Osteoblast (primary cell): Measurements from ENCODE around the gene PARVA. TPM values are rescaled to one million over a fixed set of nuclear protein-coding genes. Genes with fewer than 3 reads are reported as not detected.

Source experiments
- DNase-seq: peaks from one replicate; pipeline ENCODE4 v3.0.0; 2011; ENCODE audit warnings: low spot score, mixed read lengths; ENCODE audit not compliant: insufficient read length; ENCODE audit errors: missing footprints
- H2AFZ ChIP-seq: 2 replicates; pipeline ENCODE4 v1.6.0; 2011; ENCODE audit warnings: mild to moderate bottlenecking, low read length
- H3K27ac ChIP-seq: 2 replicates; pipeline ENCODE4 v1.5.1; 2011; ENCODE audit warnings: mild to moderate bottlenecking, low read depth, low read length, moderate library complexity
- H3K27me3 ChIP-seq: 2 replicates; pipeline ENCODE4 v1.6.0; 2012; ENCODE audit warnings: mild to moderate bottlenecking, control low read depth, inconsistent platforms, low read length, moderate library complexity; ENCODE audit not compliant: insufficient read depth
- H3K36me3 ChIP-seq: 2 replicates; pipeline ENCODE4 v1.5.1; 2011; ENCODE audit warnings: mild to moderate bottlenecking, low read length, control low read depth, moderate library complexity; ENCODE audit not compliant: insufficient read depth
- H3K4me1 ChIP-seq: 2 replicates; pipeline ENCODE4 v1.5.1; 2011; ENCODE audit warnings: mild to moderate bottlenecking, low read length, control low read depth, moderate library complexity; ENCODE audit not compliant: insufficient read depth
- H3K4me2 ChIP-seq: 2 replicates; pipeline ENCODE4 v1.6.0; 2011; ENCODE audit warnings: mild to moderate bottlenecking, low read length; ENCODE audit not compliant: insufficient read depth
- H3K4me3 ChIP-seq: fragments of 200-600 bp; sonication (generic); 3 replicates; pipeline ENCODE4 v1.5.1; 2012; ENCODE audit warnings: mild to moderate bottlenecking, low read length, inconsistent platforms; ENCODE audit not compliant: insufficient read depth
- H3K79me2 ChIP-seq: 2 replicates; pipeline ENCODE4 v1.6.0; 2012; ENCODE audit warnings: mild to moderate bottlenecking, low read length, control low read depth, inconsistent platforms; ENCODE audit not compliant: insufficient read depth
- H3K9me3 ChIP-seq: 2 replicates; pipeline ENCODE4 v1.5.1; 2011; ENCODE audit warnings: low read depth, low read length, control low read depth
- H4K20me1 ChIP-seq: 2 replicates; pipeline ENCODE4 v1.6.0; 2012; ENCODE audit warnings: mild to moderate bottlenecking, low read length, control low read depth; ENCODE audit not compliant: insufficient read depth
- CTCF ChIP-seq: IDR thresholded peaks from 2 replicates; pipeline ENCODE4 v1.5.1; 2011; ENCODE audit warnings: mild to moderate bottlenecking, low read depth, low read length, moderate library complexity; ENCODE audit errors: extremely low read depth
- total RNA-seq: library from RNA; depleted of rRNA; stranded (reverse); fragments of >200 nt; gene quantifications from 2 replicates; pipeline ENCODE4 v1.2.3, GENCODE V29; 2012

PARVA gene
- total RNA-seq, 1 donor: 74.9 TPM

- Histone ChIP-seq H3K4me1 (peaks cover 38% of the 10 kb centered on the region), H3K4me2 (no peak overlapping the region), H3K4me3 (no peak overlapping the region), H3K36me3 (peaks cover 32% of the 10 kb centered on the region), H3K79me2 (no peaks in the 10 kb centered on the region), H3K9me3 (no peaks in the 10 kb centered on the region), H4K20me1 (no peaks in the 10 kb centered on the region), H2AFZ (no peak overlapping the region), H3K27me3 (no peaks in the 10 kb centered on the region), H3K27ac (no peak overlapping the region)
- no peak for DNase-seq
- no peak for TF ChIP-seq CTCF
Measured at GRCh38 chr11:12531681-12532080, 154.3 kb downstream of the PARVA start.

- Histone ChIP-seq H3K27me3 (no peaks in the 10 kb centered on the region), H3K9me3 (no peaks in the 10 kb centered on the region), H3K4me3 (no peak overlapping the region), H2AFZ (no peak overlapping the region), H3K79me2 (no peaks in the 10 kb centered on the region), H3K27ac (no peak overlapping the region), H3K36me3 (peaks cover 31% of the 10 kb centered on the region), H4K20me1 (no peaks in the 10 kb centered on the region), H3K4me2 (no peak overlapping the region), H3K4me1 (peaks cover 30% of the 10 kb centered on the region)
- TF ChIP-seq CTCF: no peak
- no peak for DNase-seq
Measured at GRCh38 chr11:12532580-12532979, 155.2 kb downstream of the PARVA start.

- Histone ChIP-seq H3K4me2 (no peak overlapping the region), H3K4me1 (peaks cover 26% of the 10 kb centered on the region), H3K4me3 (no peak overlapping the region), H3K27ac (no peak overlapping the region), H2AFZ (no peak overlapping the region), H3K79me2 (no peaks in the 10 kb centered on the region), H3K9me3 (no peaks in the 10 kb centered on the region), H3K27me3 (no peaks in the 10 kb centered on the region), H3K36me3 (peaks cover 13% of the 10 kb centered on the region), H4K20me1 (no peaks in the 10 kb centered on the region)
- no peak for TF ChIP-seq CTCF
- DNase-seq: no peak
Measured at GRCh38 chr11:12534549-12534948, 157.2 kb downstream of the PARVA start.

DNA sequence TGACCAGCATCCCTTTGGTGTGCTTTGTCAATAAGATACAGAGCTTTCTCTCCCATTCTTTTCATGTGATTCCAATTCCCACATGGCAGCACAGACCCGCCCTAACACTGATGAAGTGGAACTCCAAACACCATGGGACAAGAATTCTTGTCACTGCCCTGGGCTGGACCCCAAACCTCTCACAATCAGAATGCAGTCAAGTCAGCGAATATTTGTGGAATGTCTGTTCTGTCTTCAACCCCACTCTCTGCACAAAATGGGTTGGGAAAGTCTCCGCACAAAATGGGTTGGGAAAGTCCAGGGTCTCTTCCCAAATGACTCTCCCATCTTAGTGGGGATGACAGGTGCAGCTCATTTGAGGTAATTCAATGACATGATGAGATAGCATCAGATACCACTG, 157.9 kb downstream of the PARVA start:
- H3K36me3 ChIP-seq: peaks cover 13% of the 10 kb centered on the region
- no peaks in the 10 kb centered on the region for H3K27me3 ChIP-seq
- no peak overlapping the region for H3K4me2 ChIP-seq
- H3K4me1 ChIP-seq: peaks cover 27% of the 10 kb centered on the region
- no peak overlapping the region for H3K27ac ChIP-seq
- no peaks in the 10 kb centered on the region for H3K79me2 ChIP-seq
- H4K20me1 ChIP-seq: no peaks in the 10 kb centered on the region
- no peak for TF ChIP-seq CTCF
- no peak overlapping the region for H3K4me3 ChIP-seq
- H2AFZ ChIP-seq: no peak overlapping the region
- DNase-seq: no peak
- no peaks in the 10 kb centered on the region for H3K9me3 ChIP-seq
